ENCODE data around the gene SMIM27.

DNA sequence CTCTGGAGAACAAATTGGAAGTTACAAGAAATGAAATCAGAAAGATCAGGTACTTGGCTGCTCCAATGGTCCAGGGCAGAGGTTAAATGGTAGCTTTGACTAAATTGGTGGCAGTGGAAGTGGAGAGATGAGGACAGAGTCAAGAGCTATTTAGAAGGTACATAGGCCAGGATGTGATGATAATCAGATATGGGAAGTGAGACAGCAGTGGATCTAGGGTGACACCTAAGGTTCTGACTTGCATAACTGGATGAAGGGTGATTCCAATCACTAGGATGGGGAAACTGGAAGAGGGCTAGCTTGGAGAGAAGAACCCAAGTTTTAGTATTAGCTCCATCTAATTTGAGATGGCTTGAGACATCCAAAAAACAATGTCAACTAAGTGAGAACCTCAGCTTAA is 44.8 kb downstream of the SMIM27 start:
- TF ChIP-seq, protein P1, sequence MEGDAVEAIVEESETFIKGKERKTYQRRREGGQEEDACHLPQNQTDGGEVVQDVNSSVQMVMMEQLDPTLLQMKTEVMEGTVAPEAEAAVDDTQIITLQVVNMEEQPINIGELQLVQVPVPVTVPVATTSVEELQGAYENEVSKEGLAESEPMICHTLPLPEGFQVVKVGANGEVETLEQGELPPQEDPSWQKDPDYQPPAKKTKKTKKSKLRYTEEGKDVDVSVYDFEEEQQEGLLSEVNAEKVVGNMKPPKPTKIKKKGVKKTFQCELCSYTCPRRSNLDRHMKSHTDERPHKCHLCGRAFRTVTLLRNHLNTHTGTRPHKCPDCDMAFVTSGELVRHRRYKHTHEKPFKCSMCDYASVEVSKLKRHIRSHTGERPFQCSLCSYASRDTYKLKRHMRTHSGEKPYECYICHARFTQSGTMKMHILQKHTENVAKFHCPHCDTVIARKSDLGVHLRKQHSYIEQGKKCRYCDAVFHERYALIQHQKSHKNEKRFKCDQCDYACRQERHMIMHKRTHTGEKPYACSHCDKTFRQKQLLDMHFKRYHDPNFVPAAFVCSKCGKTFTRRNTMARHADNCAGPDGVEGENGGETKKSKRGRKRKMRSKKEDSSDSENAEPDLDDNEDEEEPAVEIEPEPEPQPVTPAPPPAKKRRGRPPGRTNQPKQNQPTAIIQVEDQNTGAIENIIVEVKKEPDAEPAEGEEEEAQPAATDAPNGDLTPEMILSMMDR (IDR thresholded peaks at IDR 0.05; ENCODE audit: low read depth, low read length), result no peak
- no peak for TF ChIP-seq POLR2A (IDR thresholded peaks at IDR 0.05; ENCODE audit: extremely low read depth, insufficient read length)

Data from NB4 (cell line).